ENCODE data around the gene SMTNL1.

Gene SMTNL1

DNA sequence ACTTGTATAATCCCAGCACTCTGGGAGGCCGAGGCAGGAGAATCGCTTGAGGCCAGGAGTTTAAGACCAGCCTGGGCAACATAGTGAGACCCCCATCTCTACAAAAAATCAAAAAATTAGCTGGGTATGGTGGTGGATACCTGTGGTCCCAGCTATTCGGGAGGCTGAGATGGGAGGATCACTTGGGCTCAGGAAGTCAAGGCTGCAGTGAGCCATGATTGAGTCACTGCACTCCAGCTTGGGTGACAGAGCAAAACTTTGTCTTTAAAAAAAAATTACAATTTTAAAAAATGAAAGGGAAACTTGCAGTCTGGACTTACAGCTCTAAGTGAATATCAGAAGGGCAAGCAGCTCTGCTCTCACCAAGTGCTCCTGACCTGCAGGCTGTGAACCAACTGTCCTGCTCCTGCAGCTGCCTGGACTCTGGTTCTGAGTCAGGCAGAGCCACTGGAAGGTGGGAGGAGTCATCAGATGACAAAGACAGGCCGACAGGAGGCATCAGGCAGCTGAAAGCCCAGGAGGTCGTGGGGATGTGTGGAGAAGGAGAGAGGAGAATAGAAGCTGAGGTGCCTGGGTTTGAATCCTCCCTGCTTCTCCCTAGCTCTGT is 9.6 kb downstream of the SMTNL1 start:
- DNase-seq = no peak

DNA sequence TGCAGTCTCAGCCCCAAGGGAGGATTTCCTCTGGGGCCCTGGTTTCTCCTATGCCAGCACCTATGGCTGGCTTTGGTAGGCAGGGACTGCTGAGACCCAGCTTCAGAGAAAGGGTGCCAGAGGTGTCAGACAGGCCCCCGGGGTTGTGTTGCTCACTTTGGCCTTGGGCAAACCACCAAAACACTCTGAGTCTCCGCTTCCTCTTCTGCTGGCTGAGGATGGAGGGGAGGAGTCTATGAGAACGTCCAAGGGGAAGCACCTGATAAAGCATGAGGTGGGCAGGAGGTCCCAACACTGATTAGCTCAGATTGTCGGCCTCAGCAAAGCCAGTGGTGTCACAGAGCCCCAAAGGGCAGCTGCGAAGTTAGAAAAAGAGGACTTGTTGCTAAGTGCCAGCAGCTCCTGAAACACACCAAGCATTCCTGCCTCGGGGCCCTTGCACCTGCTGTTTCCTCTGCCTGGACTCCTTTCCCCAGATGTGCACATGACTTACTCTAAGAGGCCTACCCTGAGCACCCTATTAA is 10.5 kb downstream of the SMTNL1 start:
- no peak for DNase-seq

GRCh38 chr11:57549983-57550382 is 12.6 kb downstream of the SMTNL1 start:
- DNase-seq = no peak

GRCh38 chr11:57551941-57552340 is 14.5 kb downstream of the SMTNL1 start:
- DNase-seq = no peak

DNA sequence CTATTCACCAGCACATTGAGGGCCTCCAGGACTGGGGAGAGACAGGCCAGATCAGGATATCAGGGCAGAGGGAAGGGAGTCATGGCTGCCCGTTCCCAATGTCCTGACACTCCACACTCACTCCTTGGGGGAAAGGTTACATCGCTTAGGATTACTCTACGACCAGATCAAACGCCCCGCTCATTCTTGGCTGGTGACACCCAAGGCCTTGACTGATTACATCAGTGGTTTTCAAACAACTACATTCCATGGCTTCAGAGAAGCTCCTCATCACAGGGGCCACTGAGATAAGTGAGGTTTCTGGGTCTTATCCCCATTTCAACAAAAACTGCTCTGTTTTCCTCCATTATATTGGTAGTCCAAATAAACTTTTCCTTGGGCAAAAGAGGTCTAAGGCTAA is 15.1 kb downstream of the SMTNL1 start:
- DNase-seq = no peak

- DNase-seq = no peak
Measured at GRCh38 chr11:57555393-57555792, 18.0 kb downstream of the SMTNL1 start.

GRCh38 chr11:57556041-57556440 is 18.6 kb downstream of the SMTNL1 start:
- no peak for DNase-seq

DNA sequence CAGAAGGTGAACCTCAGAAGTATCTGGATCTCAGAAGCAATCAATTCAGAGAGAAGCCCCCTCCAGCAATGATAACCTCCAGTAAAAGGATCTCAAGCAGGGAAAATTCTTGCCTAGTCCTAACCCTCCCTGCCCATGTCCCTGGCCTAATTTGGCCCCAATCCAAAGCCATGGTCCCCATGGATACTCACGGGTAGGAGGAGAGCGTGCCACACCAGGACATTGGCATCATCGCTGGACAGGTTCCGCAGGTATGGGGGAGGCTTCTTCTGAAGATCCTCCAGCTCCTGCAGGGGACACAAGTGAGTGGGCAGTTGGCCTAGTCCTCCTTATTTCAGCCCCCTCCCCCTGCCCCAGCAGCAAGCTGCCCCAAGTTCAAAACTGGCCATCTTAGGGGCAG is 22.8 kb downstream of the SMTNL1 start:
- DNase-seq = no peak

- no peak for DNase-seq
Measured at GRCh38 chr11:57562596-57562995, 25.2 kb downstream of the SMTNL1 start.

DNA sequence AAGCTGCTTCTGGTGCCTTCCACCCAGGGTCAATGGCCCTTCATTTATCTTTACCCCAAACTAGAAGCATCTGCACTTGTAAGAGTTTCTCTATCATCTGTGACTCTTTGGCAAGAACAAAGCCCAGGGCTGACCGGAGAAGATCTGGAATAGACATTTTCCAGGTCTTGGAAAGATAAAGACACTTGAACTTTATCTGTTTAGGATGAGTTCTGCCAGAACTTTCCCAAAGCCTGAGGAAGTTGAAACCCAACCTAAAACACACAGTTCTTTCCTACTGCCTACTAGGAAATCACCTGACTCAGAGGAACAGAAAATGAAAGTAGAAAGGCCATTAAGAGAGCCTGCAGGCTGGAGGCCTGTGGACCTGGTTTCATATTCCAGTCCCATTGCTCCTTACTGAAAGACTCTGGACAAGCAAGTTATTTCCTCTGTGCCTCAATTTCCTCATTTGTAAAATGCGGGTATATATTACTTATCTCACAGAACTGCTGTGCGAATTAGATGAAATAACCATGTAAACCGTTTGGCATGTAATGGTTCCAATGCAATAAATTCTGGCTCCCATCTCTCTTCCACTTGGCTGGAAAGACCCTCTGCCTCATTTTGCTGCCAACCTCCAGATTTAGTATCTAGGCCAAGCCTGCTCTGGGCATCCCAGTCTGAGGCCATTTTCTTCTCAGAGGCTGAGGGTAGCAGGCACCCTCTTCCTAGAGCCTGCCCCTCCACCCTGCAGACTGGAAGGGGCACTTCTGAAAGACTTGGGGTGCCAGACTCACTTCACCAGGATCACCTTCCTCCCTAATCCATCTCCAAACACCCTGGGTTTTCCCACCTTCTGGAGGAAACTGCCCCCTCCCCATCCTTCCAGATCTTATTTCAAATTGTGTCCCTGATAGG is 28.9 kb downstream of the SMTNL1 start:
- DNase-seq = no peak

- no peak for DNase-seq
Measured at GRCh38 chr11:57566905-57567514, 29.6 kb downstream of the SMTNL1 start.

DNA sequence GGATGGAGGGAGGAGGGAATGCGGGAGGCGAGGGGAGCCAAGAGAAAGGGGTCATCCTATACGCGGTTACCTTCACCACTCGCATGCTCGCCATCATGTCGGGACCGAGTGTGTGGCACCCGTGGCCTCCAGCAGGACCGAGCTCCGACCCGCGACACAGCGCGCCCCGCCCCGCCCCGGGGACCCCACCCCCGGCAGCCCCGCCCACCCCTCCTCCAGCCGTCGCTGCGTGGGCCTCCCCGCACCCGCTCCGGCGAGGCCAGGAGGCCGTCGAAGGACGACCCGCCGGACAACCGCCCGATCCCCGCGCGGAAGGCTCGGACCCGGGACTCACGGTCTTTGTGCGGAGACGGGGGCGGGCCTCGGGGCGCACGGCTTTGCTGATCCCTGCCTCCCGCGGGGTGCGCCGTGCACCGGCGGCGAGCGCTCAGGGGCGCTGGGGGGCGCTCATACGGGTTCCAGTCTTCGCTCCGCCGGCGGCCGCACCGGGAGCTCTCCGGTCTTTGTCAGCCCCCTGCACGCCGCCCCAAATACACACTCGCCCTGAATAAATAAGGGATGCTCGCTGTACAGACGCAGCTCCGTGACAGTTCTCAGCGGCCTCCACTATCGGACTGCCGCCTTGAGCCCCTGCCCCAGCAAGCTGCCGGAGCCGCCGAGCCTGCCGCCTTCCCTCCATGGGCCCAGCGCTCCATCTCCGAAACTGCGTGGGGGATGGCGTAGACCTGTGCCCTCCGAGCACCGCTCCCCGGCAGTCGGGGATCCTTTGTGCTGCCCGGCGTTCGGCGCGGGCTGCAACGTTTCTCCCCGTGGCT is 30.3 kb downstream of the SMTNL1 start, which contains the start of gene UBE2L6:
TSS of gene UBE2L6 (minus strand) at position 158 of the 815 bp plus-strand sequence. CDS start at position 97, 61 bp downstream.
- peak; percentile 59 for DNase-seq

DNA sequence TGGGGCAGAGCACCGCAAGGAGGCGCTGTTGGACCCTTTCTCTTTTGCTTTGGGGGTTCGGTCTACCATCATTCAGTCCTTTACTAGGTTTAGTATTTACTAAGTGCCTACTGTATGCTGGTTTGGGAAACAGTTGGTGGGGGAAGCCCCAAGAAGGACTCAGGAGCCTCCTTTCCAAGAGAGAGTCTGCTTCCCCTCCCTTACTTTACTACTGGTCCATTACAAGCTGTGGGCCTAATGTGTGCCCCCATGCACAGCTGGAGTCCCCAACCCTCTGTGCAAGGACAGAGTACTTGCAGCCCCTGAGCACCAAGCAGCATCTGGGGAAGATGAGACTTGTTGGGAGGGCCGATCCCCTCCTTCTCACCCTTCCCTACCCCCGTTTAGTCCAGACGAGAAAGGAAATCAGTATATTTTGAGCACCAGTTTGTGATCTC is 31.0 kb downstream of the SMTNL1 start:
- no peak for DNase-seq

- no peak for DNase-seq
Measured at GRCh38 chr11:57571606-57572005, 34.2 kb downstream of the SMTNL1 start.

DNA sequence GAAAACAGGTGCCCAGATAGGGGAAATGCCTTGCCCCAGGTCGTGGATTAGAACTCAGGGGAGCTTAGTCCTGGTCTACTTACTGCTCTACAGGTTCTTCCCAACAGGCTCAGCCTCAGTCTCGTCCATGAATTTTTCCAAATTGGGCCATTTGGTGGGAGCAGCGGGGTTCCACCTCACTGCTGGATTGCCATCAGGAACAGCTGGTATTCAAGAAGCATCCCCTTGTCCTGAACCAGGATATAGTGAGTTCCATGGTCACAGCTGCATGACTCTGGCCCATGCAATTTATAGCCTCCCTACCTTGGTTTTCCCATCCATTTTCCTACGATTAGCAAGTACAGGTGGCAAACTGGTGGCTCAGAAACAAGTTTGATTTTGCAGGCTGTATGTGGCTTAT is 36.7 kb downstream of the SMTNL1 start:
- DNase-seq = no peak

- no peak for DNase-seq
Measured at GRCh38 chr11:57584341-57584740, 46.9 kb downstream of the SMTNL1 start.

DNA sequence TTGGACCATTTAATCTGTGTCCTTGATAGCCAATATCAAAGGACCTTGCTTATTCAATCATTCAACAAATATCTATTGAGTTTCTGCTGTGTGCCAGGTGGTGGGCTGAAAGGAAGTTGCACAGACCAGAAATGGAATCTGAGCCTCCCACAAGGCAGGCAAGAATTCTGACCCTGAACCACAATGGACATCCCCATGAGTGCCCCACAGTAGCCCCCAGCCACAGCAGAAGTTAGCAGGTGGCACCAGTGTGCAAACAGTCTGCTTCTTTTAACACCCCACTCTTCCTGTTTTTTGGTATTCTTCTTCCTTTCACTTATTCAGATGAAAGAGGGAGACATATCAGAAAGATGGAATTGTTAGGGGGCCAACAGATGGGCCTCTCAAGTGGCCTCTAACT is 47.9 kb downstream of the SMTNL1 start:
- no peak for DNase-seq

GRCh38 chr11:57586711-57587245 is 49.4 kb downstream of the SMTNL1 start:
- DNase-seq = no peak

DNA sequence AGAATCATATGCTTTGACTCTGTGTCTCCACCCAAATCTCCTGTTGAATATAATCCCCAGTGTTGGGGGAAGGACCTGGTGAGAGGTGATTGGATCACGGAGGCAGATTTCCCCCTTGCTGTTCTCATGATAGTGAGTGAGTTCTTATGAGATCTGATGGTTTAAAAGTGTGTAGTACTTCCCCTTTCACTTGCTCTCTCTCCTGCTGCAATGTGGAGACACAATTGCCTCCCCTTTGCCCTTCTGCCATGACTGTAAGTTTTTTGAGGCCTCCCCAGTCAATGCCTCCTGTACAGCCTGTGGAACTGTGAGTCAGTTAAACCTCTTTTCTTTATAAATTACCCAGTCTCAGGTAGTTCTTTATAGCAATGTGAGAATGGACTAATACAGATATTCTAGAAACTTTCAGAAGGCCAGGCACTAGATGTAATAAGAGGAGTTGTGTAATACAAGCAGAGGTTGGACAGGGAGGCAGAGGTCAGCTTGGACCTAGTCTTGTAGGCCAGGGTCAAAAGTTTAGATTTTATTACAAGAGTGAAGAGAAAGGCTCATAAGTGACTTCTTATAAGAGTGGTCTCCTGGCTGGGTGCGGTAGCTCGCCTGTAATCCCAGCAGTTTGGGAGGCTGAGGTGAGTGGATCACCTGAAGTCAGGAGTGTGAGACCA is 50.8 kb downstream of the SMTNL1 start:
- DNase-seq = no peak

DNA sequence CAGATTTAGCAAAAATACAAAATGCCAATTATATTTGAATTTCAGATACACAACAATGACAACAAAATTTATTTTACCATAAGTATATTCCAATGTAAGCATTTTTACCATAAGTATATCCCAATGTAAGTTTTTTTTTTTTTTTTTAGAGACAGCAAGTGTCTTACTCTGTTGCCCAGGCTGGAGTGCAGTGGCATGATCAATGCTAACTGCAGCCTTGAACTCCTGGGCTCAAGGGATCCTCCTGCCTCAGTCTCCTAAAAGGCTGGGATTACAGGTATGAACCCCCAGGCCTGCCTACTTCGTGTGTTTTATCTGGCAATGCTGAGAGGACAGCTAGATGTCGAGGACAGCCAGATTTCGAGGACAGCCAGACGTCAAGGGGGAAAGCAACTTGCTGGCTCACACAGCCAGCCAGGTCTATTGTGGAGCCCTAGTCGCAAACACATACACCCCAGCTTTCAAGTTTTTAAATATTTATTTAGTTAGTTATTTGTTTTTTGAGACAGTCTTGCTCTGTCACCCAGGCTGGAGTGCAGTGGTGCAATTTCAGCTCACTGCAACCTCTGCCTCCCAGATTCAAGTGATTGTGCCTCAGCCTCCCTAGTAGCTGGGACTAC is 59.0 kb downstream of the SMTNL1 start:
- DNase-seq = no peak

- DNase-seq = no peak
Measured at GRCh38 chr11:57597461-57597915, 60.1 kb downstream of the SMTNL1 start, which contains the start of gene SERPING1. SERPING1 (plus strand) TSS chr11:57597685; CDS start chr11:57598271, 586 bp downstream.
